A673 (cell line): ENCODE measurements around the gene ABCA9. TPM values are rescaled to one million over a fixed set of nuclear protein-coding genes. Genes with fewer than 3 reads are reported as not detected.

Experiments
- BruUV-seq: library from RNA; stranded (reverse); fragments of 400-500 nt; replicated peaks from 2 replicates; lab custom pipeline; 2021; lab: Mats Ljungman, UMichigan
- CTCF ChIA-PET: fragments of 300-600 bp; sonication (Branson Sonifier 250); formaldehyde crosslinking; loops from one replicate; lab custom pipeline; 2022; ENCODE audit warnings: antibody characterized with exemption; lab: Charles Lee
- POLR2A ChIA-PET: fragments of 300-600 bp; sonication (Branson Sonifier 250); formaldehyde crosslinking; loops from one replicate; lab custom pipeline; 2022; ENCODE audit warnings: antibody characterized with exemption; ENCODE audit not compliant: low non-redundant PET; lab: Charles Lee
- DNase-seq: peaks from one replicate; pipeline ENCODE4 v3.0.0-alpha.2; 2015; ENCODE audit warnings: low spot score
- H3K27ac ChIP-seq: fragments of 200-600 bp; sonication (generic); 2 replicates; pipeline ENCODE4 v1.5.1; 2016; ENCODE audit warnings: mixed run types, low read depth, mild to moderate bottlenecking, mixed read lengths, antibody characterized with exemption, low read length; ENCODE audit not compliant: poor library complexity, severe bottlenecking
- H3K27me3 ChIP-seq: fragments of 200-600 bp; sonication (generic); replicated peaks from 2 replicates; pipeline ENCODE4 v1.6.1; 2017; ENCODE audit warnings: mixed run types, low read depth, mild to moderate bottlenecking, mixed read lengths, antibody characterized with exemption, low read length; ENCODE audit not compliant: insufficient read depth, poor library complexity
- H3K36me3 ChIP-seq: fragments of 200-600 bp; sonication (generic); 2 replicates; pipeline ENCODE4 v1.6.1; 2016; ENCODE audit warnings: mixed run types, mild to moderate bottlenecking, mixed read lengths, antibody characterized with exemption, low read length; ENCODE audit not compliant: insufficient read depth, poor library complexity, severe bottlenecking
- H3K4me1 ChIP-seq: fragments of 200-600 bp; sonication (generic); 2 replicates; pipeline ENCODE4 v1.6.1; 2017; ENCODE audit warnings: mixed run types, mild to moderate bottlenecking, mixed read lengths, antibody characterized with exemption, low read length; ENCODE audit not compliant: insufficient read depth, poor library complexity, severe bottlenecking
- H3K4me3 ChIP-seq: fragments of 200-600 bp; sonication (generic); 2 replicates; pipeline ENCODE4 v1.5.1; 2016; ENCODE audit warnings: low read depth, mixed run types, mild to moderate bottlenecking, mixed read lengths, low read length; ENCODE audit not compliant: poor library complexity, severe bottlenecking
- H3K9me3 ChIP-seq: fragments of 200-600 bp; sonication (generic); 2 replicates; pipeline ENCODE4 v1.6.1; 2016; ENCODE audit warnings: mixed run types, low read depth, mild to moderate bottlenecking, mixed read lengths, antibody characterized with exemption, low read length; ENCODE audit not compliant: poor library complexity, severe bottlenecking
- CTCF ChIP-seq: fragments of 300-800, 200-600 bp; sonication (generic); conservative IDR thresholded peaks from 2 replicates; pipeline ENCODE4 v1.5.1; 2017; ENCODE audit warnings: low read depth, mild to moderate bottlenecking, antibody characterized with exemption, low read length, moderate library complexity, mixed read lengths
- EZH2 ChIP-seq: fragments of 200-600 bp; sonication (generic); IDR thresholded peaks from 2 replicates; pipeline ENCODE4 v1.6.1; 2017; ENCODE audit warnings: borderline replicate concordance, low read depth, mild to moderate bottlenecking, mixed read lengths, antibody characterized with exemption, low read length; ENCODE audit not compliant: poor library complexity, severe bottlenecking
- intact Hi-C: fragments of 100-400 bp; cut with micrococcal nuclease; formaldehyde crosslinking; loops from one replicate; pipeline ENCODE4 v1.10.0; 2022; ENCODE audit not compliant: unreplicated experiment
- total RNA-seq: library from RNA; stranded (reverse); gene quantifications from 2 replicates; pipeline ENCODE4 v1.2.3, GENCODE V29; 2021

ABCA9 gene
- total RNA-seq, 1 experiment from 2014 or later, result 1.4 TPM

GRCh38 chr17:69064001-69064400 is 3.3 kb upstream of the ABCA9 start:
- POLR2A ChIA-PET, result no interaction called here
- CTCF ChIA-PET, result no interaction called here
- Histone ChIP-seq H3K4me3 (no peak overlapping the region), H3K4me1 (peaks cover 37% of the 10 kb centered on the region), H3K27me3 (no peaks in the 10 kb centered on the region), H3K9me3 (no peaks in the 10 kb centered on the region), H3K27ac (no peak overlapping the region), H3K36me3 (no peaks in the 10 kb centered on the region)
- TF ChIP-seq CTCF (no peak), EZH2 (no peak)
- BruUV-seq, result no TSS peak
- intact Hi-C loops, result loop anchor here (5.0 kb wide), 1 partner anchor 173 kb away; no protein-coding TSS in a partner anchor
- no peak for DNase-seq

- TF ChIP-seq EZH2, result no peak
- no peak for TF ChIP-seq CTCF
- CTCF ChIA-PET, result no interaction called here
Observed at GRCh38 chr17:69062860-69063581, 2.3 kb upstream of the ABCA9 start.

GRCh38 chr17:69061721-69062556 is 1.2 kb upstream of the ABCA9 start:
- Histone ChIP-seq H3K27ac (peak overlapping the region; percentile 13), H3K4me1 (peaks cover 35% of the 10 kb centered on the region), H3K4me3 (no peak overlapping the region), H3K9me3 (peaks cover 2% of the 10 kb centered on the region), H3K27me3 (no peaks in the 10 kb centered on the region), H3K36me3 (no peaks in the 10 kb centered on the region)
- no peak for DNase-seq
- intact Hi-C loops, result loop anchor here (5.0 kb wide), 1 partner anchor 175 kb away; no protein-coding TSS in a partner anchor
- ChIA-PET CTCF (interaction anchor here (0.7 kb wide), 1 partner anchor 80 kb away, joined by 3 read pairs; no protein-coding TSS in a partner anchor), POLR2A (no interaction called here)
- TF ChIP-seq EZH2 (no peak), CTCF (no peak)
- BruUV-seq, result no TSS peak

More at GRCh38 chr17:69062860-69063581, 2.3 kb upstream of the ABCA9 start:
- peaks cover 35% of the 10 kb centered on the region for H3K4me1 ChIP-seq
- no peaks in the 10 kb centered on the region for H3K36me3 ChIP-seq
- H3K27ac ChIP-seq, result no peak overlapping the region
- POLR2A ChIA-PET, result no interaction called here
- no peaks in the 10 kb centered on the region for H3K9me3 ChIP-seq
- H3K4me3 ChIP-seq, result no peak overlapping the region
- no peak for DNase-seq
- intact Hi-C loops, result loop anchor here (5.0 kb wide), 1 partner anchor 174 kb away; no protein-coding TSS in a partner anchor
- H3K27me3 ChIP-seq, result no peaks in the 10 kb centered on the region
- no TSS peak for BruUV-seq
